A673 (cell line): ENCODE measurements around the gene EXOC4.

Source experiments
- CTCF ChIP-seq: fragments of 300-800, 200-600 bp; sonication (generic); conservative IDR thresholded peaks from 2 replicates; pipeline ENCODE4 v1.5.1; 2017; ENCODE audit warnings: low read depth, mild to moderate bottlenecking, antibody characterized with exemption, low read length, moderate library complexity, mixed read lengths
- EZH2 ChIP-seq: fragments of 200-600 bp; sonication (generic); IDR thresholded peaks from 2 replicates; pipeline ENCODE4 v1.6.1; 2017; ENCODE audit warnings: borderline replicate concordance, low read depth, mild to moderate bottlenecking, mixed read lengths, antibody characterized with exemption, low read length; ENCODE audit not compliant: poor library complexity, severe bottlenecking

- TF ChIP-seq CTCF (no peak), EZH2 (no peak)
These were observed 498.2 kb downstream of the EXOC4 start for GRCh38 chr7:133751079-133751478.
